GM18499 (cell line): ENCODE results near the gene LORICRIN.

ENCODE experiments used
- ATAC-seq: cut with Tn5 transposase; IDR thresholded peaks from one replicate; pipeline ENCODE4 v1.9.1; 2021; ENCODE audit warnings: moderate number of reproducible peaks; ENCODE audit not compliant: insufficient read depth, unreplicated experiment

Gene LORICRIN

GRCh38 chr1:153293851-153294250 is 34.4 kb downstream of the LORICRIN start:
- ATAC-seq, result no peak

- ATAC-seq, result no peak
Observed at GRCh38 chr1:153302308-153302707, 42.8 kb downstream of the LORICRIN start.

GRCh38 chr1:153305682-153306081 is 46.2 kb downstream of the LORICRIN start:
- no peak for ATAC-seq

GRCh38 chr1:153306303-153307220 is 47.1 kb downstream of the LORICRIN start:
- no peak for ATAC-seq

GRCh38 chr1:153307221-153307600 is 47.7 kb downstream of the LORICRIN start:
- ATAC-seq, result no peak

GRCh38 chr1:153308540-153308939 is 49.1 kb downstream of the LORICRIN start:
- no peak for ATAC-seq

- ATAC-seq, result no peak
Observed at GRCh38 chr1:153309441-153309840, 50.0 kb downstream of the LORICRIN start.

- no peak for ATAC-seq
Observed at GRCh38 chr1:153310526-153310925, 51.0 kb downstream of the LORICRIN start.
